Measurements from ENCODE around the gene CHD9NB. TPM values are rescaled to one million over a fixed set of nuclear protein-coding genes. Genes with fewer than 3 reads are reported as not detected.

Gene CHD9NB
- total and polyA plus RNA-seq, 2 experiments from 2014 or later: 0.81 to 2.3 TPM

DNA sequence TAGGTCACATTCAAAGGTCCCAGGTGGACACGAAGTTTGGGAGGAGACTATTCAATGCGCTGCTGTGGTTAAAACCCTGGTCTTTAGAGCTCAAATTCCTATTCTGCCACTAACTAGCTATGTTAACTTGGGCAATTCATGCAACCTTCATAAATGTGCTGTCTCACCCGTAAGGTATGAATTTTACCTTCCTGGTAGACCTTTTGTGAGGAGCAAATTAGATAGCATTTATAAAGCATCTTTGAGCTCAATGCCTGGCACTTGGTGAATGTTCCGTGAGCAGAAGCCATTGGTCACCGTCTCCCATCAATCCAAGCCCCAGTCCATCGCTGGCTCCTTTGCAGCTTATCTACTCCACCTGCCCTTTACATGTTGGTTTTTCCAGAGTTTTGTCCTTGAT is 16.6 kb downstream of the CHD9NB start:
- peaks cover 8% of the 10 kb centered on the region for H3K4me1 ChIP-seq (ENCODE audit: insufficient read depth)
- H3K27ac ChIP-seq: no peak overlapping the region
- H3K9me3 ChIP-seq (ENCODE audit: low read depth): no peaks in the 10 kb centered on the region
- H3K9me2 ChIP-seq (replicated peaks; ENCODE audit: insufficient read depth): no peaks in the 10 kb centered on the region
- H3K36me3 ChIP-seq (replicated peaks; ENCODE audit: insufficient read depth, low read depth): no peaks in the 10 kb centered on the region
- WGBS (ENCODE audit: low lambda C conversion rate, missing lambda C conversion rate): 95% methylated on average over 6 of the region's 6 CpGs
- no peak overlapping the region for H2AFZ ChIP-seq
- H3K79me2 ChIP-seq: no peaks in the 10 kb centered on the region
- no peak for TF ChIP-seq EZH2 (IDR thresholded peaks at IDR 0.05; ENCODE audit: borderline replicate concordance)
- no peak for TF ChIP-seq EZH2phosphoT487 (IDR thresholded peaks at IDR 0.05; ENCODE audit: low read depth, severe bottlenecking, unreplicated experiment)
- TF ChIP-seq, protein P1, sequence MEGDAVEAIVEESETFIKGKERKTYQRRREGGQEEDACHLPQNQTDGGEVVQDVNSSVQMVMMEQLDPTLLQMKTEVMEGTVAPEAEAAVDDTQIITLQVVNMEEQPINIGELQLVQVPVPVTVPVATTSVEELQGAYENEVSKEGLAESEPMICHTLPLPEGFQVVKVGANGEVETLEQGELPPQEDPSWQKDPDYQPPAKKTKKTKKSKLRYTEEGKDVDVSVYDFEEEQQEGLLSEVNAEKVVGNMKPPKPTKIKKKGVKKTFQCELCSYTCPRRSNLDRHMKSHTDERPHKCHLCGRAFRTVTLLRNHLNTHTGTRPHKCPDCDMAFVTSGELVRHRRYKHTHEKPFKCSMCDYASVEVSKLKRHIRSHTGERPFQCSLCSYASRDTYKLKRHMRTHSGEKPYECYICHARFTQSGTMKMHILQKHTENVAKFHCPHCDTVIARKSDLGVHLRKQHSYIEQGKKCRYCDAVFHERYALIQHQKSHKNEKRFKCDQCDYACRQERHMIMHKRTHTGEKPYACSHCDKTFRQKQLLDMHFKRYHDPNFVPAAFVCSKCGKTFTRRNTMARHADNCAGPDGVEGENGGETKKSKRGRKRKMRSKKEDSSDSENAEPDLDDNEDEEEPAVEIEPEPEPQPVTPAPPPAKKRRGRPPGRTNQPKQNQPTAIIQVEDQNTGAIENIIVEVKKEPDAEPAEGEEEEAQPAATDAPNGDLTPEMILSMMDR (IDR thresholded peaks at IDR 0.05; ENCODE audit: poor library complexity): no peak
- no peaks in the 10 kb centered on the region for H3K27me3 ChIP-seq
- DNase-seq (ENCODE audit: low spot score): no peak
- no peak overlapping the region for H3K4me3 ChIP-seq
- no peak overlapping the region for H3K4me2 ChIP-seq
- no peaks in the 10 kb centered on the region for H4K20me1 ChIP-seq (ENCODE audit: insufficient read depth, poor library complexity, severe bottlenecking)

DNA sequence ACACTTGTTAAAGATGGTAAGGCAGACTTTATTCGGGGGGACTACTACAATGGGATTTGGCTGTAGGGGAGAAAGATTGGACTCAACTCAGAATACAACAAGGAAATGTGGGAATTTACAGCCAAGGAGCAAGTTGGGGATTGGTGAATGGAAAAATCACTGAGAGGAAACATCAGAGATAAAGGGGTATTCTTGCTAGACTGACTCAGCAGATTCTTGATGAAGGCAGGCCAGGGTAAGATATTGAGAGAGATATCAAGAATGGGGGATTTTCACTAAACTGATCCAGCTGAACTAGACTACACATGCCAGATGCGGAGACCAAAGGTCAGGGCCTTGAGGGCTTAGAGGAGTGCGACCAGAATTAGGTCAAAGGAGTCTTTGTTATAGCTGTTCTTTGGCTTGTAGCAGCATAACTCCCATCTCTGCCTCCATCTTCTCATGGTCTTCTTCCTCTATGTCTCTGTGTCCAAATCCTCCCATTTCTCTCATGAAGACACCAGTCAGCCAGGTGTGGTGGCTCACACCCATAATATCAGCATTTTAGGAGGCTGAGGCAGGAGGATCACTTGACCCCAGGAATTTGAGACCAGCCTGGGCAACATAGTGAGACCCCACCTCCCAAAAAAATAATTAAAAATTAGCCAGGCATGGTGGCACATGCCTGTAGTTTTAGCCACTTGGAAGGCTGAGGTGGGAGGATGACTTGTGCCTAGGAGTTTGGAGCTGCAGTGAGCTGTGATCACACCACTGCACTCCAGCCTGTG is 17.3 kb downstream of the CHD9NB start:
- Histone ChIP-seq H3K27ac (no peak overlapping the region), H3K9me3 (ENCODE audit: low read depth) (no peaks in the 10 kb centered on the region), H4K20me1 (ENCODE audit: insufficient read depth, poor library complexity, severe bottlenecking) (no peaks in the 10 kb centered on the region), H3K36me3 (replicated peaks; ENCODE audit: insufficient read depth, low read depth) (no peaks in the 10 kb centered on the region), H3K4me1 (ENCODE audit: insufficient read depth) (peaks cover 6% of the 10 kb centered on the region), H3K9me2 (replicated peaks; ENCODE audit: insufficient read depth) (no peaks in the 10 kb centered on the region), H3K4me2 (no peak overlapping the region), H3K4me3 (no peak overlapping the region), H3K79me2 (no peaks in the 10 kb centered on the region), H3K27me3 (no peaks in the 10 kb centered on the region), H2AFZ (no peak overlapping the region)
- no peak for DNase-seq (ENCODE audit: low spot score)
- 80% methylated on average over 3 of the region's 3 CpGs for WGBS (ENCODE audit: low lambda C conversion rate, missing lambda C conversion rate)
- TF ChIP-seq EZH2phosphoT487 (IDR thresholded peaks at IDR 0.05; ENCODE audit: low read depth, severe bottlenecking, unreplicated experiment): no peak
- TF ChIP-seq, protein P1 (IDR thresholded peaks at IDR 0.05; ENCODE audit: poor library complexity): no peak
- no peak for TF ChIP-seq EZH2 (IDR thresholded peaks at IDR 0.05; ENCODE audit: borderline replicate concordance)

DNA sequence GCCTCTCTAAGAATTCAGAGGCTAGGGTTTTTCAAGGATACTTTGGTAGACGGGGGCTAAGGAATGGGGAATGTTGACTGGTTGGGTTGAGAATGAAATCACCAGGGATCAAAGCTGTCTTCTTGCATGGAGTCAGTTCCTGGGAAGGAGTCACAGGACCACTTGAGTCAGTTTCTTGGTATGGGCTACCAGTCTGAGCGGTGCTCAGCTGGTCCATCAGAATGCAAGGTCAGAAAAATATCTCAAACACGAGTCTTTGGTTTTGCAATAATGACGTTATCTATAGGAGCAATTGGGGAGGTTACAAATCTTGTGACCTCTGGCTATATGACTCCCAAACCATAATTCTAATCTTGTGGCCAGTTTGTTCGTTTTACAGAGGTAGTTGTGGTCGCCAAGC is 18.4 kb downstream of the CHD9NB start:
- H3K36me3 ChIP-seq (replicated peaks; ENCODE audit: insufficient read depth, low read depth): no peaks in the 10 kb centered on the region
- H3K9me2 ChIP-seq (replicated peaks; ENCODE audit: insufficient read depth): no peaks in the 10 kb centered on the region
- H3K4me1 ChIP-seq (ENCODE audit: insufficient read depth): peaks cover 6% of the 10 kb centered on the region
- H3K27ac ChIP-seq: no peak overlapping the region
- H3K4me2 ChIP-seq: no peak overlapping the region
- H3K4me3 ChIP-seq: no peak overlapping the region
- no peaks in the 10 kb centered on the region for H3K9me3 ChIP-seq (ENCODE audit: low read depth)
- no peak for DNase-seq (ENCODE audit: low spot score)
- H3K27me3 ChIP-seq: no peaks in the 10 kb centered on the region
- WGBS (ENCODE audit: low lambda C conversion rate, missing lambda C conversion rate): 85% methylated on average over 6 of the region's 6 CpGs
- TF ChIP-seq, protein P1 (IDR thresholded peaks at IDR 0.05; ENCODE audit: poor library complexity): no peak
- TF ChIP-seq EZH2phosphoT487 (IDR thresholded peaks at IDR 0.05; ENCODE audit: low read depth, severe bottlenecking, unreplicated experiment): no peak
- no peak for TF ChIP-seq EZH2 (IDR thresholded peaks at IDR 0.05; ENCODE audit: borderline replicate concordance)
- H3K79me2 ChIP-seq: no peaks in the 10 kb centered on the region
- H4K20me1 ChIP-seq (ENCODE audit: insufficient read depth, poor library complexity, severe bottlenecking): no peaks in the 10 kb centered on the region
- no peak overlapping the region for H2AFZ ChIP-seq
